ENCODE measurements around the gene VIPAS39.

GRCh38 chr14:77485256-77485655 is 27.9 kb upstream of the VIPAS39 start:
- TF ChIP-seq POLR2AphosphoS5 (IDR thresholded peaks at IDR 0.05) (no peak), CTCF (IDR thresholded peaks at IDR 0.05) (no peak), POLR2A (IDR thresholded peaks at IDR 0.05) (no peak)
